GM12891 (cell line): ENCODE results near the gene FAM83D.

Experiments
- PAX5 ChIP-seq: IDR thresholded peaks from 2 replicates; pipeline ENCODE4 v1.6.1; 2011; ENCODE audit warnings: low read length, moderate library complexity, mild to moderate bottlenecking; ENCODE audit not compliant: insufficient read depth, severe bottlenecking
- POLR2A ChIP-seq: IDR thresholded peaks from 2 replicates; pipeline ENCODE4 v1.6.1; 2011; ENCODE audit warnings: low read depth, low read length, control low read depth
- POLR2AphosphoS5 ChIP-seq: IDR thresholded peaks from 2 replicates; pipeline ENCODE4 v1.6.1; 2011; ENCODE audit warnings: low read depth, low read length, control low read depth
- POU2F2 ChIP-seq: IDR thresholded peaks from 2 replicates; pipeline ENCODE4 v1.6.1; 2011; ENCODE audit warnings: low read depth, mild to moderate bottlenecking, control low read depth, low read length, moderate library complexity
- SPI1 ChIP-seq: IDR thresholded peaks from 2 replicates; pipeline ENCODE4 v1.6.1; 2011; ENCODE audit warnings: low read depth, low read length, control low read depth
- TAF1 ChIP-seq: IDR thresholded peaks from 2 replicates; pipeline ENCODE4 v1.6.1; 2011; ENCODE audit warnings: low read depth, low read length, control low read depth

DNA sequence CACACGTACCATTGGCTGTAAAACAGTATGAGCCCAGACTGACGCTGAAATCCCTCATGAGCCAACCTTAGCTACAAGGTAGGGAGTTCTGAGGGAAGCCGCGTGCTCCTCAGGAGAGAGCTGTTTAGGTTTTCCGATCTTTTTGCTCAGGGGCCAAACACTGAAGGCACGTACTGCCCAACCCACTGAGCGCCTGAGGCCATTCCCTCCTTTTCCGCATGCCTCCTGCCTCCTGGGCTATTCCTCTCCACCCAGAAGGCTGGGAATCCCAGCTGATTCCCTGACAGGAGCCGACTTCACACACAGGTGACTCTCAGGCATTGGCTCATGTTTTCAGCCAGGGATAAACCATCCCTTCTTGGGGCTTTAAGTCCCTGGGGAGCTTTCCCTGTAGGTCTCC lies 5.4 kb upstream of the FAM83D start:
- TF ChIP-seq TAF1 (no peak), POLR2A (no peak), POLR2AphosphoS5 (no peak), POU2F2 (no peak), SPI1 (no peak), PAX5 (no peak)
